ENCODE data around the gene COPG2. TPM values are rescaled to one million over a fixed set of nuclear protein-coding genes. Genes with fewer than 3 reads are reported as not detected.
A peak's percentile ranks its signal among the peaks of the same experiment; 100 is the strongest.

COPG2 gene
- total RNA-seq, 1 donor from 2014 or later: 15.7 TPM

DNA sequence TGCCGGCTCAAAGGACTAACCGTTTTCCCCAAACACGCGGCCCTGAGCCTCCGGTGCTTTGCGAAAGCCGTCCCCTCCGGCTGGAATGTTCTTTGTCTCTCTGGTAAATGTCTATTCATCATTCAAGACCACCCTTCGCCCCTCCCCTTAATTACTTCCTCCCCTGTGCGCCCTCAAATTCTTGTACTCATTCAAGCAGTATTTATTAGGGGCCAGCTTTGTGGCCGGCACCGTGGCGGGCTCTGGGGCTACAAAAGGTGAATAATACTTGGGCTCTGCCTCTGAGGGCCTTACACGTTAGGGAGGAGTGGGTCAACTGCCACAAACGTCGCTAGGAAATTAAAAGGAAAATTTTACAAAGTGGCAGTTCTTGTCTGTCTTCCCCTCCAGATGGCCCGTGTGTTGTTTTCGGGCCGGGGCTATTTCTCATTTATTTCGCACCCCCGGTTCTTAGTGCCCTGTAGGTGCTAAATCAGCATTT is 178.2 kb downstream of the COPG2 start:
- H3K4me1 ChIP-seq: peaks cover 32% of the 10 kb centered on the region
- no peaks in the 10 kb centered on the region for H3K36me3 ChIP-seq
- H3K4me3 ChIP-seq: peak overlapping the region in 1 of 2 donors; percentile 36
- H3K27me3 ChIP-seq: no peaks in the 10 kb centered on the region
- no peaks in the 10 kb centered on the region for H3K9me3 ChIP-seq
- H3K27ac ChIP-seq: no peak overlapping the region
- no peak for TF ChIP-seq POLR2A (IDR thresholded peaks at IDR 0.05)
- TF ChIP-seq, protein P1, sequence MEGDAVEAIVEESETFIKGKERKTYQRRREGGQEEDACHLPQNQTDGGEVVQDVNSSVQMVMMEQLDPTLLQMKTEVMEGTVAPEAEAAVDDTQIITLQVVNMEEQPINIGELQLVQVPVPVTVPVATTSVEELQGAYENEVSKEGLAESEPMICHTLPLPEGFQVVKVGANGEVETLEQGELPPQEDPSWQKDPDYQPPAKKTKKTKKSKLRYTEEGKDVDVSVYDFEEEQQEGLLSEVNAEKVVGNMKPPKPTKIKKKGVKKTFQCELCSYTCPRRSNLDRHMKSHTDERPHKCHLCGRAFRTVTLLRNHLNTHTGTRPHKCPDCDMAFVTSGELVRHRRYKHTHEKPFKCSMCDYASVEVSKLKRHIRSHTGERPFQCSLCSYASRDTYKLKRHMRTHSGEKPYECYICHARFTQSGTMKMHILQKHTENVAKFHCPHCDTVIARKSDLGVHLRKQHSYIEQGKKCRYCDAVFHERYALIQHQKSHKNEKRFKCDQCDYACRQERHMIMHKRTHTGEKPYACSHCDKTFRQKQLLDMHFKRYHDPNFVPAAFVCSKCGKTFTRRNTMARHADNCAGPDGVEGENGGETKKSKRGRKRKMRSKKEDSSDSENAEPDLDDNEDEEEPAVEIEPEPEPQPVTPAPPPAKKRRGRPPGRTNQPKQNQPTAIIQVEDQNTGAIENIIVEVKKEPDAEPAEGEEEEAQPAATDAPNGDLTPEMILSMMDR (IDR thresholded peaks at IDR 0.05): no peak
- no peak for TF ChIP-seq POLR2AphosphoS5 (IDR thresholded peaks at IDR 0.05; ENCODE audit: insufficient read depth in 1 of 2, low read depth in 1 of 2)
- no peak for DNase-seq (ENCODE audit: extremely low spot score in 2 of 2)
- intact Hi-C loops (cut with DNase I): no loop called here

DNA sequence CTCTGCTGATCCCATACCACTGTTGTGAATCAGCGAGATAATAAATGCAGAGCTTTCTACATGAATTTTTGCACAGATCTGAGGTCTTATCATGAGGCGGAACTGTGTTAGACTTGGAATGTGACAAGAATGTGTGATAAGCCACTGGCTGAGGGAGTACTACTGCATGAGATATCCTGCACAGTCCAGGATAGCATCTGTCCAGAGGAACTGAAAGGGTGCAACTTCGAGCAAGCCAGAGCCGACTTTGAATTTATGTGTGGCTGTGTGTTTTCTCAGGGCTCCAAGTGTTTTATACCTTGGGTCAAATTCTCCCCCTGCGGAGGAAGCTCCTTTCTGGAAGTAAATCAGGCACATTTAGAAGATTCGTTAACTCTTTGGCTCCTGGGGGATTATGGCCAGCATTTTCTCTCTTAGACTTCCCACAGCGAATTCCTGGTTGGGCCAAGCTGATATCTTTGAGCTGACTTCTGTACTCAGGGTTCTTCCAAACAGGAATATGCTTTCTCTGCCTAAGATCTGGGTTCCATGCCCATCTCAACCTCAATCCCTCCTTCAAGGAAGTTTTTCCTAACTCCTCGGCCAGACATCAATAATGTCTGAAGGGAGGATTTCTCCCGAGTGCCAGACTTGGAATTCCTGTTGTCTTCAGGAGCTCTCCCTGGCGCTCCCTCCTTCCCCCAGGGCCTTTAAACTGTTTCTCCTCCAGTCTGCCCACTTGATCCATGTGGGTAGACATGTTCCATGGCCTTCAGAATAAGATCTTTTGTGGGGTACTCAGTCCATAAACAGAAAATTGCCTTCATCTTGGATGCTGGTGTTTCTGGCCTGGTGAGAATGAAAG is 179.2 kb downstream of the COPG2 start:
- Histone ChIP-seq H3K9me3 (no peaks in the 10 kb centered on the region), H3K27ac (no peak overlapping the region), H3K27me3 (no peaks in the 10 kb centered on the region), H3K36me3 (no peaks in the 10 kb centered on the region), H3K4me3 (no peak overlapping the region), H3K4me1 (peaks cover 32% of the 10 kb centered on the region)
- TF ChIP-seq POLR2A (IDR thresholded peaks at IDR 0.05): no peak
- TF ChIP-seq POLR2AphosphoS5 (IDR thresholded peaks at IDR 0.05; ENCODE audit: insufficient read depth in 1 of 2, low read depth in 1 of 2): no peak
- TF ChIP-seq, protein P1 (IDR thresholded peaks at IDR 0.05): no peak
- no peak for DNase-seq (ENCODE audit: extremely low spot score in 2 of 2)
- intact Hi-C loops (cut with DNase I): no loop called here

DNA sequence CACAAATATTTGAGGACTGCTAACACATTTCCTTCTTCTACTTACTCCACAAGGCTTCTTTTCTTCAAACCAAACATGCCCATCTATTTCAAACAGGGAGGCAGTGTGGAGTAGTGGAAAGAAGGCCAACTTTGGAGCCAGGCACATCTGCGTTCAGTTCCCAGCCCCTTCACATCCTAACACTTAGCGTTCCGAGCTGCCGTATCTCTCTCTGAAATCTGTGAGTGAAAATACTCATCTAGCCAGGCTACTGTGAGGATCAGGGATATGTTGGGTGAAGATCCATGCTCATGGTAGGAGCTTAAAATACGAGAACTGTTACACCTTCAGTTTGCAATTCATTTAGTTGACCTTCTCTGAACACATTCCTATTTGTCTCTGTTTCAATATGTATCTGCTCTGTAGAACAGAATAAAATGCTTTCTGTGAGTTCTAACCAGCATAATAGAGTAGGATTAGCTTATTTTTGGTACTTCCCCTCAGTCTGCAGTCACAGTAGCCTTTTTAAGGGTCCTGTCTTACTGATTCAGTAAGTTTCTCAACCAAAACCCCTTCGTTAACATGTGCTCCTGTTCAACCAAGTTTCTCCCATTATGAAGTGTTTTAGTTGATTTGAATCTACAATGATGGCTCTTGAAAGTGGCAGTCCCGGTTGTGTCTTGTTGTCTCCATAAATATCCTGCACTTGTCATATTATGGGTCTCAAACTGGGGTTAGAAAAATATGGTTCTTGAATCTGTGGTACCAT is 180.0 kb downstream of the COPG2 start:
- Histone ChIP-seq H3K27ac (no peak overlapping the region), H3K27me3 (no peaks in the 10 kb centered on the region)
- intact Hi-C loops (cut with DNase I): no loop called here

DNA sequence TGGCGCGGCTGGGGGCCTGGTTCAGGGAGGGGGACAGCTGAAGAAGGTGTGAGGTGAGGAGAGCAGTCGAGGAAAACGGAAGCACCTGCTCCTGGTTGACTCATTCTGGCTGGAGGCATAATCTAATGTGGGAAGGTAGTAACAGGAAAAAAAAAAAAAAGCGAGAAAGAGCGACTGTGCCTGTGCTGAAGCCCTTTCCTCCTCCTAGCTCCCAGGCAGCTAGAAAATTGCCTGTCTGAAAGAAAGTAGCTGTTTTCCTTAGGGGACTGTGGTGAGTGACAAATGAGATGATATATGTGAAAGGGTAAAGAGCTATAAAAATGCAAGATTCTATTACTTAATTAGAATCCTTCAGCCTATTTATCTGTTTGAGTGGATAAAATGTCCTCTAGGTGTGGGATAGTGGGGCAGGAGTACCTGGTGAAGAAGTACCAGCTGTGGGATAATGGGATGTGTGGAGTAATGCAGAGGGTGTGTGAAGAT is 181.6 kb downstream of the COPG2 start:
- H3K36me3 ChIP-seq: no peaks in the 10 kb centered on the region
- TF ChIP-seq POLR2AphosphoS5 (IDR thresholded peaks at IDR 0.05; ENCODE audit: insufficient read depth in 1 of 2, low read depth in 1 of 2) (no peak), POLR2A (IDR thresholded peaks at IDR 0.05) (no peak)
- TF ChIP-seq, protein P1 (IDR thresholded peaks at IDR 0.05): no peak
- peak overlapping the region; percentile 41 to 53 for H3K4me3 ChIP-seq
- H3K9me3 ChIP-seq: no peaks in the 10 kb centered on the region
- no peak for DNase-seq (ENCODE audit: extremely low spot score in 2 of 2)
- H3K27ac ChIP-seq: no peak overlapping the region
- H3K4me1 ChIP-seq: peaks cover 32% of the 10 kb centered on the region
- intact Hi-C loops (cut with DNase I): no loop called here
- H3K27me3 ChIP-seq: no peaks in the 10 kb centered on the region

More for the DNA sequence above, 180.0 kb downstream of the COPG2 start:
- no peak for TF ChIP-seq POLR2A (IDR thresholded peaks at IDR 0.05)
- TF ChIP-seq, protein P1 (IDR thresholded peaks at IDR 0.05): no peak
- TF ChIP-seq POLR2AphosphoS5 (IDR thresholded peaks at IDR 0.05; ENCODE audit: insufficient read depth in 1 of 2, low read depth in 1 of 2): no peak
- DNase-seq (ENCODE audit: extremely low spot score in 2 of 2): no peak
- Histone ChIP-seq H3K36me3 (no peaks in the 10 kb centered on the region), H3K9me3 (no peaks in the 10 kb centered on the region), H3K4me1 (peaks cover 32% of the 10 kb centered on the region), H3K4me3 (no peak overlapping the region)
